Ovary (tissue), 3 donors: Measurements from ENCODE around the gene CAPRIN1.

Experiments used
- CTCF ChIP-seq, 3 donors: fragments of 450-650 bp in 2 of 3; fragments of 200-600 bp in 1 of 3; IDR thresholded peaks; one replicate each; pipeline versions ENCODE4 v1.5.1 to v1.8.0; 2016 to 2022; ENCODE audit warnings: antibody characterized with exemption in 3 of 3, mild to moderate bottlenecking in 1 of 3
- EP300 ChIP-seq: sonication (generic); formaldehyde crosslinking; IDR thresholded peaks from one replicate; pipeline ENCODE4 v1.6.1; 2017; ENCODE audit warnings: antibody characterized with exemption
- donor health status: DM: no; HTN: no; CAD: no.

GRCh38 chr11:34126959-34127848 lies 75.7 kb downstream of the CAPRIN1 start:
- no peak for TF ChIP-seq CTCF (IDR thresholded peaks at IDR 0.05)
- no peak for TF ChIP-seq EP300
